Measurements from ENCODE around the gene MAPK11.

DNA sequence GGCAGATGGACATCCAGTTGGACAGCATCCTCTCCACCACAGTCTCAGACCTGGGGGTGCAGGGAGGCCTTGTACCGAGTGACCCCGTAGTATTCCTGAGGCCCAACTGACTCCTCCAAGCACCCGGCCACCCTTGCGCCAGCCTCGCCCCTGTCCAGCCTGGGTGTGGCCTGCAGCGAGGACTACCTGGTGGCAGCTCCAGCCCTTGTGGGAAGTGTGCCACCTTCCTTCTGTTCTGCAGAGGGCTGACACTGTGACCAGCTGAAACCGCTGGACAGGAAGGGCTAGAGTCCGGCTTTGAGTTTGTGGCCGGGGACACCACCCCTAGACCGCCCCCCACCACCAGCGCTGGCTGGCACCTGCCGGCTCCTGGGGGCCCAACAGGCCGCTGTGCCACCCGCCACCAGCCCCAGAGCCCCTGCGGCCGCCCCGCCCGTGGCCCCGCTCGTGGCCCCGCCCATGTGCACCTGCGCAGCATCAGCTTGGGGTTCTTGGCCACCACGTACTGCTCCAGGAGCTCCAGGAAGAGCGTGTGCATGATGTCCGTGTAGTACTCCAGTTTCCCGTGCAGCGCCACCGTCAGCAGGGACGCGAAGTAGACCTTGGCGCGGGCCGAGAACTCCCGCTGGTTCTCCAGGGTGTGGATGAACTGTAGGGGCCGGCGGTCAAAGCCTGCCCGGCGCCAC, 10.0 kb upstream of the MAPK11 start:
- TF ChIP-seq CTCF (IDR thresholded peaks at IDR 0.05) (no peak), POLR2A (IDR thresholded peaks at IDR 0.05) (no peak)

Measured in esophagus squamous epithelium (tissue), 4 donors.